ENCODE results near the gene DTX1. TPM values are rescaled to one million over a fixed set of nuclear protein-coding genes. Genes with fewer than 3 reads are reported as not detected.

DTX1 gene
- total RNA-seq, 4 donors from 2014 or later = 0.49 to 1.1 (median 0.77) TPM

DNA sequence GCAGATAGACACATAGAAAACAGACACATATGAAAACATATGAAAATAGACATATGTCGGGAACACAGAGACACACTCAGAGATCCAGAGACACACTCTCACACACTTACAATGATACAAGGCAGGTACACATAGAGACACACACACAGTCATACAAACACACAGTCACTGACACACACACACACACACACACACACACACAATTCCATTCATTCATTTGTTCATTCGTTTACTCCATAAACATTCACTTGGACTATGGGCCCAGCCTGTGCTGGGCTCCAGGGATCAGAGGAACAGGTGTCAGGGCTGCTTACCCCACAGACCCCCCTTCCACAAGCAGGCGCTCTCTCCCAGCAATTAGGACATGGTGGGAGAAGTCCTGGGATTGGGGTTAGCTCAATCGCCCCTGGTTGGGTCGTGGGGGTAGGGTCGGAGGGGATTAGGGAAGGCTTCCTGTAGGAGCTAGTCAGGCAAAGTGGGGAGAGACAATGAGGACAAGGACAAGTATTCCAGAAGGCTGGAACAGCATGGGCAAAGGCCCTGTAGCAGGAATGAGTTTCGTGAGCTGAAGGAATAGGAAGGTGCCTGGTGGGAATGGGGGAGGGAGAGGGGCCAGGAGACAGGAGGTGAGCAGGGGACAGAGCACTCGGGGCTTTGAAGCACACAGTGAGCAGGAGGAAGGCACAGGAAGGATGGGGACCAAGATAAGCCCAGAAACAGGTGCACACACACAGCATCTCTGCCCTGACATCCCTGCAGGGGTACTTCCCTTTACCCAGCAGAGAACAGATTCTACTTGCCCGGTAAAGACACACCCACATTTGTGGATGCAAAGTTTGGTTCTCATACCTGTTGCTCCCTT, 72.5 kb downstream of the DTX1 start:
- Histone ChIP-seq H3K4me3 (no peak overlapping the region), H3K27ac (no peak overlapping the region), H3K27me3 (no peaks in the 10 kb centered on the region), H3K36me3 (no peaks in the 10 kb centered on the region), H3K9me3 (no peaks in the 10 kb centered on the region), H3K4me1 (no peaks in the 10 kb centered on the region)
- intact Hi-C loops (cut with DNase I; ENCODE audit: low total_unique reads) = no loop called here
- DNase-seq = no peak
- no peak for TF ChIP-seq POLR2A (IDR thresholded peaks at IDR 0.05)
- TF ChIP-seq, protein P1, sequence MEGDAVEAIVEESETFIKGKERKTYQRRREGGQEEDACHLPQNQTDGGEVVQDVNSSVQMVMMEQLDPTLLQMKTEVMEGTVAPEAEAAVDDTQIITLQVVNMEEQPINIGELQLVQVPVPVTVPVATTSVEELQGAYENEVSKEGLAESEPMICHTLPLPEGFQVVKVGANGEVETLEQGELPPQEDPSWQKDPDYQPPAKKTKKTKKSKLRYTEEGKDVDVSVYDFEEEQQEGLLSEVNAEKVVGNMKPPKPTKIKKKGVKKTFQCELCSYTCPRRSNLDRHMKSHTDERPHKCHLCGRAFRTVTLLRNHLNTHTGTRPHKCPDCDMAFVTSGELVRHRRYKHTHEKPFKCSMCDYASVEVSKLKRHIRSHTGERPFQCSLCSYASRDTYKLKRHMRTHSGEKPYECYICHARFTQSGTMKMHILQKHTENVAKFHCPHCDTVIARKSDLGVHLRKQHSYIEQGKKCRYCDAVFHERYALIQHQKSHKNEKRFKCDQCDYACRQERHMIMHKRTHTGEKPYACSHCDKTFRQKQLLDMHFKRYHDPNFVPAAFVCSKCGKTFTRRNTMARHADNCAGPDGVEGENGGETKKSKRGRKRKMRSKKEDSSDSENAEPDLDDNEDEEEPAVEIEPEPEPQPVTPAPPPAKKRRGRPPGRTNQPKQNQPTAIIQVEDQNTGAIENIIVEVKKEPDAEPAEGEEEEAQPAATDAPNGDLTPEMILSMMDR (IDR thresholded peaks at IDR 0.05 in 4 of 5, conservative IDR thresholded peaks at IDR 0.05 in 1 of 5) = no peak
- ATAC-seq = no peak
- in situ Hi-C loops (cut with MboI; ENCODE audit: low sequenced_read_pairs in 4 of 4) = no loop called here

DNA sequence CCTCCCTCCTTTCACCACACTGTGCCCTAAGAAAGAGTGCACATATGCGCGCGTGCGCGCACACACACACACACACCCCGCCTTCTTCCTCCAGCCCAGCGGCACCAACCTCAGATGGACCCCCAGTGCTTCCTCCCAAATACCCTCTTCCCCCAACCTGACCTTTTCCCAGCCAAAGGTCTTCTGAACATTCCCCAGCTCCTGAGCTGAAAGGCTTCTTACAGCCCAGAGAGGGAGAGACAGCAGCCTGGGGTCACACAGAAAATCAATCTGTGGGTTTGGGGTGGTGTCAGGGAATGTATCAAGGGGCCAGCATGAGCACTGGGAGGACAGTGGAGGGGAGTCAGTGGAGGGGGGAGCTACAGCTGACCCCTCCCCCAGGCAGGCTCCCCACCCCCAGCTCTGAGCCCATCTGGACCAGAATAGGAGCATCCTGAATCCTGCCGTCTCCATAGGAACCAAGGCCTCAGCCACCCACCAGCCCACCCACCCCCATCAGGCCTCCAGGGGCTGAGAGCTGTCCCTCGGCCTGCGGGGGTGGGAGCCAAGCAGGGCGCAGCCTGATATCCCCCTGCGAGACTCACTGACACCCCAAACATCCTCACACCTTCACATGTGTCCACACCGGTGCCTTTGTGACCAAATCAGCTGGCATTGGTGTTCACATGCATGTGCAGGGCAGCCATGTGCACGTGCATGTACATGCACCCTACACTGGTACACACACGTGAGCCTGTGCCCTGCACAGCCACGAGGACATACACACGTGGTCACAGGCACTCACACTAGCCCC, 73.3 kb downstream of the DTX1 start:
- Histone ChIP-seq H3K9me3 (no peaks in the 10 kb centered on the region), H3K27ac (no peak overlapping the region), H3K36me3 (no peaks in the 10 kb centered on the region), H3K4me3 (no peak overlapping the region), H3K4me1 (no peaks in the 10 kb centered on the region), H3K27me3 (peaks cover 0 to 7% (median under 1%) of the 10 kb centered on the region in 3 donors)
- TF ChIP-seq, protein P1 (IDR thresholded peaks at IDR 0.05 in 4 of 5, conservative IDR thresholded peaks at IDR 0.05 in 1 of 5) = no peak
- no peak for TF ChIP-seq POLR2A (IDR thresholded peaks at IDR 0.05)
- ATAC-seq (no peak), DNase-seq (no peak)
- intact Hi-C loops (cut with DNase I; ENCODE audit: low total_unique reads) (no loop called here), in situ Hi-C loops (cut with MboI; ENCODE audit: low sequenced_read_pairs in 4 of 4) (no loop called here)

DNA sequence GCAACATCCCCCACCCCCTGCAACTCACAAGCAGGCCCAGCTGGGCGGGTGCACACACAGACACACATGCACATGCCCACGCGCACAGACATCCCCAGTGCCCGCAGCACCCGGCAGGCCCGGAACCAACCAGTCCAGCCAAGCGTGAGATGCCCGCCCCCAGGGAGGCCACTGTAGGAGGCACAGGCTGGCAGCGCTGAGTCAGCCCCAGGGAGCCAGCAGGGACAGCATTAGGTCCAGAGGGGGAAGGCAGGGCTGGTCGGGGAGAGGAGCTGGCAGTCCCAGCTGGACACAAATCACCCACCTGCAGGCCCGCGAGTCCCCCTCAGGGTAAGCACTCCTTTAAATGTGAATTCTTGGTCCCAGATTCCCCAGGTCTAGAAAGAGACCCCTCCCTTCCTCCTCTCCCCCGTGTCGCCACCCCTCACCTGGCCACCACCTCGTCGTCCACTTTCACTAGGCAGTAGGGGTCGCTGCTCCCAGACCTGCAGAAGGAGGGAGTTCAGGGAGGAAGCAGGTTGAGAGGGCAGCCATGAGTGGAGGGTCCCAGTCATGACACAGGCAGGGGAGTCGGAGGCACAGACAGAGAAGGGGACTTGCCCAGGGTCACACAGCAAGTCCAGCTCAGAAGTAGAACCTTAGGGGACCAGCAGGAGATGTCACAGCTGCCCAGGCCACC, 74.1 kb downstream of the DTX1 start:
- no peak for ATAC-seq
- TF ChIP-seq POLR2A (IDR thresholded peaks at IDR 0.05) = no peak
- TF ChIP-seq, protein P1 (IDR thresholded peaks at IDR 0.05 in 4 of 5, conservative IDR thresholded peaks at IDR 0.05 in 1 of 5) = no peak
- Histone ChIP-seq H3K27me3 (peaks cover 3 to 15% (median 7%) of the 10 kb centered on the region in 3 donors), H3K27ac (no peak overlapping the region), H3K9me3 (no peaks in the 10 kb centered on the region), H3K4me1 (no peaks in the 10 kb centered on the region), H3K4me3 (no peak overlapping the region), H3K36me3 (no peaks in the 10 kb centered on the region)
- intact Hi-C loops (cut with DNase I; ENCODE audit: low total_unique reads) = no loop called here
- DNase-seq = no peak
- in situ Hi-C loops (cut with MboI; ENCODE audit: low sequenced_read_pairs in 4 of 4) = no loop called here

DNA sequence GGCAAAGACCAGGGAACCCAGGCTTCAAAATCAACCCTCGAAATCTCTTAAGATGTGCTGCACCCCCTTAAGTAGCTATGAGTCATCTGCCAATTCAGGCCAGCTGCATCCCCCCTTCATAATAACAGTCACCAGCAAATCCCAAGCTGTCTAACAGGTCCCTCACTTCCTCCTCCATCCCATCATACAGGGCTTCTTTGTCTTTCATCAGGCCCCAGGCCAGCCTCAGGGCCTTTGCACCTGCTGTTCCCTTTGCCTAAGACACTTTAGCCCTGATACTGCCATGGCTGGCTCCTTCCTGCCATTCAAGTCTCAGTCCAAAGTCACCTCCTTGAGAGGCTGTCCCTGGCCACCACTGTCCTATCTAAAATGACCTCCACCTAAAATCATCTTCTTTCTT, 75.0 kb downstream of the DTX1 start:
- no peak for DNase-seq
- Histone ChIP-seq H3K4me1 (no peaks in the 10 kb centered on the region), H3K27me3 (peaks cover 11 to 24% (median 13%) of the 10 kb centered on the region in 3 donors), H3K27ac (no peak overlapping the region), H3K36me3 (no peaks in the 10 kb centered on the region), H3K9me3 (no peaks in the 10 kb centered on the region), H3K4me3 (no peak overlapping the region)
- in situ Hi-C loops (cut with MboI; ENCODE audit: low sequenced_read_pairs in 4 of 4) (no loop called here), intact Hi-C loops (cut with DNase I; ENCODE audit: low total_unique reads) (no loop called here)
- TF ChIP-seq POLR2A (IDR thresholded peaks at IDR 0.05) = no peak
- TF ChIP-seq, protein P1 (IDR thresholded peaks at IDR 0.05 in 4 of 5, conservative IDR thresholded peaks at IDR 0.05 in 1 of 5) = no peak
- no peak for ATAC-seq
